Measurements from ENCODE around the gene SUSD5.

- TF ChIP-seq POLR2A (IDR thresholded peaks at IDR 0.05) (no peak), CTCF (IDR thresholded peaks at IDR 0.05) (no peak)
Observed at GRCh38 chr3:33165372-33165771, 53.2 kb downstream of the SUSD5 start.
